ENCODE measurements around the gene COL9A3.

- TF ChIP-seq CTCF (IDR thresholded peaks at IDR 0.05) (no peak), EZH2phosphoT487 (IDR thresholded peaks at IDR 0.05) (no peak)
Observed at GRCh38 chr20:62839816-62840215, 23.0 kb downstream of the COL9A3 start.

Measured in neural progenitor cell (in vitro differentiated cells).